Liver (tissue), 9 donors: ENCODE data around the gene PCDHA6. TPM values are rescaled to one million over a fixed set of nuclear protein-coding genes. Genes with fewer than 3 reads are reported as not detected.
"Not testable (repeated sequence)": the region's sequence is repeated elsewhere in the genome, so short reads cannot be mapped to it uniquely, and the experiment has no call there.

Source experiments
- DNase-seq: peaks from one replicate; pipeline ENCODE4 v3.0.0-alpha.2; 2017; ENCODE audit warnings: low spot score
- H3K27ac ChIP-seq, 2 donors: one replicate each; pipeline ENCODE4 v1.7.0; 2013; ENCODE audit warnings: inconsistent platforms in 2 of 2, low read length in 2 of 2, control low read depth in 1 of 2, low read depth in 1 of 2, mild to moderate bottlenecking in 1 of 2
- H3K27me3 ChIP-seq, 4 donors: one replicate each; pipeline versions ENCODE4 v1.6.1 to v1.7.0; 2013; ENCODE audit warnings: low read length in 3 of 4, inconsistent platforms in 1 of 4, mild to moderate bottlenecking in 1 of 4, moderate library complexity in 1 of 4; ENCODE audit not compliant: control insufficient read depth in 4 of 4, insufficient read depth in 4 of 4
- H3K36me3 ChIP-seq, 4 donors: one replicate each; pipeline versions ENCODE4 v1.6.1 to v1.7.0; 2013; ENCODE audit warnings: low read length in 3 of 4, mild to moderate bottlenecking in 3 of 4, low read depth in 1 of 4, moderate library complexity in 1 of 4; ENCODE audit not compliant: control insufficient read depth in 4 of 4, insufficient read depth in 3 of 4
- H3K4me1 ChIP-seq, 4 donors: one replicate each; pipeline versions ENCODE4 v1.6.1 to v1.7.0; 2013; ENCODE audit warnings: low read length in 3 of 4, mild to moderate bottlenecking in 3 of 4, moderate library complexity in 1 of 4; ENCODE audit not compliant: control insufficient read depth in 4 of 4, insufficient read depth in 4 of 4
- H3K4me3 ChIP-seq, 3 donors: one replicate each; pipeline versions ENCODE4 v1.6.1 to v1.7.0; 2013; ENCODE audit warnings: low read length in 3 of 3, control low read depth in 1 of 3, low read depth in 1 of 3, mild to moderate bottlenecking in 1 of 3
- H3K9ac ChIP-seq, 2 donors: one replicate each; pipeline ENCODE4 v1.7.0; 2013; ENCODE audit warnings: low read length in 2 of 2, mild to moderate bottlenecking in 2 of 2, moderate library complexity in 2 of 2, control low read depth in 1 of 2, low read depth in 1 of 2
- H3K9me3 ChIP-seq, 4 donors: one replicate each; pipeline versions ENCODE4 v1.6.1 to v1.7.0; 2013; ENCODE audit warnings: low read length in 3 of 4; ENCODE audit not compliant: control insufficient read depth in 4 of 4
- ATF3 ChIP-seq: IDR thresholded peaks from 2 replicates; pipeline ENCODE4 v1.6.1; 2016; ENCODE audit warnings: antibody characterized with exemption
- EGR1 ChIP-seq, 2 donors: IDR thresholded peaks; 2 replicates each; pipeline ENCODE4 v1.6.1; 2016 to 2018; ENCODE audit warnings: antibody characterized with exemption in 2 of 2, low read depth in 2 of 2
- FOXA1 ChIP-seq: IDR thresholded peaks from 2 replicates; pipeline ENCODE4 v1.6.1; 2016; ENCODE audit warnings: antibody characterized with exemption
- GABPA ChIP-seq, 2 donors: IDR thresholded peaks in 1 of 2; conservative IDR thresholded peaks in 1 of 2; 2 replicates each; pipeline ENCODE4 v1.6.1; 2016; ENCODE audit warnings: antibody characterized with exemption in 2 of 2, mild to moderate bottlenecking in 1 of 2, moderate library complexity in 1 of 2
- HNF4A ChIP-seq, 2 donors: conservative IDR thresholded peaks; 2 replicates each; pipeline ENCODE4 v1.6.1; 2016; ENCODE audit warnings: antibody characterized with exemption in 2 of 2, mild to moderate bottlenecking in 2 of 2
- NR2F2 ChIP-seq: IDR thresholded peaks from 2 replicates; pipeline ENCODE4 v1.6.1; 2016; ENCODE audit warnings: antibody characterized with exemption
- RAD21 ChIP-seq, 2 donors: IDR thresholded peaks; 2 replicates each; pipeline ENCODE4 v1.6.1; 2016; ENCODE audit warnings: antibody characterized with exemption in 2 of 2, mild to moderate bottlenecking in 2 of 2
- REST ChIP-seq: IDR thresholded peaks from 2 replicates; pipeline ENCODE4 v1.6.1; 2016; ENCODE audit warnings: antibody characterized with exemption, mild to moderate bottlenecking
- RXRA ChIP-seq, 2 donors: IDR thresholded peaks; 2 replicates each; pipeline ENCODE4 v1.6.1; 2017 to 2018; ENCODE audit warnings: antibody characterized with exemption in 2 of 2, mild to moderate bottlenecking in 1 of 2
- WGBS: extraction: QIAGEN DNeasy Blood & Tissue Kit; methylation state at CpG from one replicate; pipeline ENCODE4 v1.1.7; 2013; 5-methylcytosine and 5-hydroxymethylcytosine counted together
- polyA plus RNA-seq, 2 donors: library from polyadenylated mRNA; stranded (reverse) in 1 of 2; unstranded in 1 of 2; fragments of 200-250 nt in 1 of 2; fragments of >200 nt in 1 of 2; fragmentation: Nextera tagmentation in 1 of 2; extraction: Ambion mirVana in 1 of 2; gene quantifications; one replicate each; pipeline versions ENCODE4 v1.2.1 to v1.2.3, GENCODE V29; 2013 to 2015
- total RNA-seq, 2 donors: library from RNA; depleted of rRNA; stranded (reverse); fragments of >200 nt; gene quantifications; one replicate each; pipeline ENCODE4 v1.2.3, GENCODE V29; 2014
- donor health status: healthy.
- donor health status: healthy.
- donor health status: healthy.
- donor health status: healthy.
- donor health status: healthy.

Gene PCDHA6
- total and polyA plus RNA-seq, 4 donors = 0.02 to 0.08 TPM; not detected in 2

- TF ChIP-seq REST (no peak), NR2F2 (no peak), HNF4A (conservative IDR thresholded peaks at IDR 0.05) (no peak)
Measured at GRCh38 chr5:140822281-140822629, 5.5 kb upstream of the PCDHA6 start (continued).

GRCh38 chr5:140822969-140823368 is 4.8 kb upstream of the PCDHA6 start:
- H3K4me3 ChIP-seq = peak overlapping the region in 1 of 3 donors; percentile 5
- H3K27me3 ChIP-seq, H3K4me1 ChIP-seq, DNase-seq, H3K36me3 ChIP-seq, H3K9ac ChIP-seq, H3K27ac ChIP-seq: not testable (repeated sequence)
- WGBS = 46% methylated on average over 48 of the region's 48 CpGs
- peaks cover 8 to 33% (median 20%) of the 10 kb centered on the region in 4 donors for H3K9me3 ChIP-seq

GRCh38 chr5:140823475-140823874 is 4.3 kb upstream of the PCDHA6 start:
- DNase-seq = no peak
- H3K4me3 ChIP-seq = no peak overlapping the region
- H3K27ac ChIP-seq = no peak overlapping the region
- peaks cover 10 to 38% (median 22%) of the 10 kb centered on the region in 4 donors for H3K9me3 ChIP-seq
- H3K36me3 ChIP-seq = no peaks in the 10 kb centered on the region
- 49% methylated on average over 38 of the region's 38 CpGs for WGBS
- H3K9ac ChIP-seq = no peak overlapping the region
- no peak for TF ChIP-seq GABPA (IDR thresholded peaks at IDR 0.05 in 1 of 2, conservative IDR thresholded peaks at IDR 0.05 in 1 of 2)
- TF ChIP-seq FOXA1 = no peak
- H3K27me3 ChIP-seq = peaks cover 0 to 5% (median under 1%) of the 10 kb centered on the region in 4 donors
- H3K4me1 ChIP-seq = no peaks in the 10 kb centered on the region

- no peak overlapping the region for H3K27ac ChIP-seq
- 22% methylated on average over 18 of the region's 18 CpGs for WGBS
- H3K9me3 ChIP-seq = peaks cover 16 to 38% (median 21%) of the 10 kb centered on the region in 4 donors
- H3K4me3 ChIP-seq = no peak overlapping the region
- no peak for DNase-seq
- no peaks in the 10 kb centered on the region for H3K36me3 ChIP-seq
- TF ChIP-seq EGR1 (IDR thresholded peaks at IDR 0.05; ENCODE audit: low read depth in 2 of 2) (no peak), ATF3 (no peak), RAD21 (IDR thresholded peaks at IDR 0.05) (no peak), RXRA (IDR thresholded peaks at IDR 0.05) (no peak)
- peaks cover 0 to 5% (median 2%) of the 10 kb centered on the region in 4 donors for H3K27me3 ChIP-seq
- no peak overlapping the region for H3K9ac ChIP-seq
- no peaks in the 10 kb centered on the region for H3K4me1 ChIP-seq
Measured at GRCh38 chr5:140828362-140828737, 590 bp downstream of the PCDHA6 start.

GRCh38 chr5:140829511-140830501 is 2.0 kb downstream of the PCDHA6 start:
- H3K9ac ChIP-seq, DNase-seq, H3K27me3 ChIP-seq, H3K36me3 ChIP-seq, H3K4me1 ChIP-seq, H3K27ac ChIP-seq: not testable (repeated sequence)
- WGBS = 37% methylated on average over 106 of the region's 106 CpGs
- Histone ChIP-seq H3K4me3 (peak overlapping the region in 1 of 3 donors; percentile 20), H3K9me3 (peaks cover 12 to 32% (median 21%) of the 10 kb centered on the region in 4 donors)
